Measurements from ENCODE around the gene MTMR1.

MTMR1 gene

GRCh38 chrX:150712619-150713018 is 19.4 kb downstream of the MTMR1 start:
- no peak overlapping the region for H3K4me3 Mint-ChIP-seq

GRCh38 chrX:150715184-150715583 is 22.0 kb downstream of the MTMR1 start:
- peaks cover 3% of the 10 kb centered on the region for H3K36me3 Mint-ChIP-seq (ENCODE audit: low read depth)
- H3K4me3 Mint-ChIP-seq: no peak overlapping the region
- no peaks in the 10 kb centered on the region for H3K9me3 Mint-ChIP-seq
- peaks cover 13% of the 10 kb centered on the region for H3K4me1 Mint-ChIP-seq (ENCODE audit: low read depth)
- no peaks in the 10 kb centered on the region for H3K27me3 Mint-ChIP-seq (ENCODE audit: low read depth)
- H3K27ac Mint-ChIP-seq: no peak overlapping the region

More at GRCh38 chrX:150712619-150713018, 19.4 kb downstream of the MTMR1 start:
- H3K27me3 Mint-ChIP-seq (ENCODE audit: low read depth): no peaks in the 10 kb centered on the region
- H3K9me3 Mint-ChIP-seq: no peaks in the 10 kb centered on the region
- peaks cover 12% of the 10 kb centered on the region for H3K36me3 Mint-ChIP-seq (ENCODE audit: low read depth)
- H3K4me1 Mint-ChIP-seq (ENCODE audit: low read depth): peaks cover 25% of the 10 kb centered on the region
- H3K27ac Mint-ChIP-seq: no peak overlapping the region

- Mint-ChIP-seq H3K9me3 (peaks cover 4% of the 10 kb centered on the region), H3K4me1 (ENCODE audit: low read depth) (peaks cover 3% of the 10 kb centered on the region), H3K36me3 (ENCODE audit: low read depth) (peaks cover 20% of the 10 kb centered on the region), H3K27me3 (ENCODE audit: low read depth) (no peaks in the 10 kb centered on the region), H3K4me3 (no peak overlapping the region), H3K27ac (no peak overlapping the region)
These were observed 26.4 kb downstream of the MTMR1 start for GRCh38 chrX:150719621-150720020.

GRCh38 chrX:150729956-150730355 is 36.8 kb downstream of the MTMR1 start:
- Mint-ChIP-seq H3K36me3 (ENCODE audit: low read depth) (peaks cover 35% of the 10 kb centered on the region), H3K4me1 (ENCODE audit: low read depth) (peaks cover 7% of the 10 kb centered on the region), H3K4me3 (no peak overlapping the region), H3K27ac (no peak overlapping the region), H3K9me3 (no peaks in the 10 kb centered on the region), H3K27me3 (ENCODE audit: low read depth) (no peaks in the 10 kb centered on the region)

- Mint-ChIP-seq H3K9me3 (no peaks in the 10 kb centered on the region), H3K36me3 (ENCODE audit: low read depth) (peaks cover 40% of the 10 kb centered on the region), H3K4me3 (no peak overlapping the region), H3K4me1 (ENCODE audit: low read depth) (peaks cover 11% of the 10 kb centered on the region), H3K27ac (no peak overlapping the region), H3K27me3 (ENCODE audit: low read depth) (no peaks in the 10 kb centered on the region)
These were observed 37.5 kb downstream of the MTMR1 start for GRCh38 chrX:150730719-150731118.

GRCh38 chrX:150731795-150732194 is 38.6 kb downstream of the MTMR1 start:
- H3K27ac Mint-ChIP-seq: peak overlapping the region; percentile 45
- no peaks in the 10 kb centered on the region for H3K9me3 Mint-ChIP-seq
- H3K4me3 Mint-ChIP-seq: no peak overlapping the region
- peaks cover 47% of the 10 kb centered on the region for H3K36me3 Mint-ChIP-seq (ENCODE audit: low read depth)
- no peaks in the 10 kb centered on the region for H3K27me3 Mint-ChIP-seq (ENCODE audit: low read depth)
- peaks cover 19% of the 10 kb centered on the region for H3K4me1 Mint-ChIP-seq (ENCODE audit: low read depth)

GRCh38 chrX:150736475-150736874 is 43.3 kb downstream of the MTMR1 start:
- Mint-ChIP-seq H3K9me3 (no peaks in the 10 kb centered on the region), H3K36me3 (ENCODE audit: low read depth) (peaks cover 56% of the 10 kb centered on the region)

GRCh38 chrX:150752124-150752523 is 58.9 kb downstream of the MTMR1 start:
- H3K4me1 Mint-ChIP-seq (ENCODE audit: low read depth): peaks cover 3% of the 10 kb centered on the region
- H3K27ac Mint-ChIP-seq: no peak overlapping the region
- H3K36me3 Mint-ChIP-seq (ENCODE audit: low read depth): peaks cover 19% of the 10 kb centered on the region
- no peaks in the 10 kb centered on the region for H3K9me3 Mint-ChIP-seq
- H3K4me3 Mint-ChIP-seq: no peak overlapping the region
- no peaks in the 10 kb centered on the region for H3K27me3 Mint-ChIP-seq (ENCODE audit: low read depth)

More at GRCh38 chrX:150736475-150736874, 43.3 kb downstream of the MTMR1 start:
- Mint-ChIP-seq H3K27me3 (ENCODE audit: low read depth) (no peaks in the 10 kb centered on the region), H3K4me1 (ENCODE audit: low read depth) (peaks cover 22% of the 10 kb centered on the region), H3K27ac (peak overlapping the region; percentile 86), H3K4me3 (peak overlapping the region; percentile 16)

GRCh38 chrX:150753357-150753756 is 60.2 kb downstream of the MTMR1 start:
- Mint-ChIP-seq H3K9me3 (no peaks in the 10 kb centered on the region), H3K27ac (no peak overlapping the region), H3K36me3 (ENCODE audit: low read depth) (peaks cover 27% of the 10 kb centered on the region), H3K4me1 (ENCODE audit: low read depth) (peaks cover 3% of the 10 kb centered on the region), H3K4me3 (no peak overlapping the region), H3K27me3 (ENCODE audit: low read depth) (no peaks in the 10 kb centered on the region)

GRCh38 chrX:150753968-150754367 is 60.8 kb downstream of the MTMR1 start:
- Mint-ChIP-seq H3K9me3 (no peaks in the 10 kb centered on the region), H3K27ac (no peak overlapping the region), H3K4me3 (no peak overlapping the region), H3K36me3 (ENCODE audit: low read depth) (peaks cover 30% of the 10 kb centered on the region), H3K27me3 (ENCODE audit: low read depth) (no peaks in the 10 kb centered on the region), H3K4me1 (ENCODE audit: low read depth) (peaks cover 3% of the 10 kb centered on the region)

GRCh38 chrX:150757371-150757770 is 64.2 kb downstream of the MTMR1 start:
- no peaks in the 10 kb centered on the region for H3K27me3 Mint-ChIP-seq (ENCODE audit: low read depth)
- H3K27ac Mint-ChIP-seq: no peak overlapping the region
- H3K4me3 Mint-ChIP-seq: no peak overlapping the region
- no peaks in the 10 kb centered on the region for H3K9me3 Mint-ChIP-seq
- peaks cover 30% of the 10 kb centered on the region for H3K36me3 Mint-ChIP-seq (ENCODE audit: low read depth)
- H3K4me1 Mint-ChIP-seq (ENCODE audit: low read depth): peaks cover 3% of the 10 kb centered on the region

GRCh38 chrX:150759568-150760416 is 66.6 kb downstream of the MTMR1 start:
- no peaks in the 10 kb centered on the region for H3K27me3 Mint-ChIP-seq (ENCODE audit: low read depth)
- H3K9me3 Mint-ChIP-seq: no peaks in the 10 kb centered on the region
- no peak overlapping the region for H3K27ac Mint-ChIP-seq
- H3K4me3 Mint-ChIP-seq: no peak overlapping the region
- peaks cover 3% of the 10 kb centered on the region for H3K4me1 Mint-ChIP-seq (ENCODE audit: low read depth)
- peaks cover 25% of the 10 kb centered on the region for H3K36me3 Mint-ChIP-seq (ENCODE audit: low read depth)

GRCh38 chrX:150761176-150761818 is 68.1 kb downstream of the MTMR1 start:
- Mint-ChIP-seq H3K36me3 (ENCODE audit: low read depth) (peaks cover 22% of the 10 kb centered on the region), H3K4me1 (ENCODE audit: low read depth) (no peaks in the 10 kb centered on the region), H3K9me3 (no peaks in the 10 kb centered on the region), H3K27ac (no peak overlapping the region), H3K27me3 (ENCODE audit: low read depth) (no peaks in the 10 kb centered on the region), H3K4me3 (no peak overlapping the region)

GRCh38 chrX:150761819-150762216 is 68.6 kb downstream of the MTMR1 start:
- Mint-ChIP-seq H3K36me3 (ENCODE audit: low read depth) (peaks cover 22% of the 10 kb centered on the region), H3K27me3 (ENCODE audit: low read depth) (no peaks in the 10 kb centered on the region), H3K9me3 (no peaks in the 10 kb centered on the region), H3K4me3 (no peak overlapping the region), H3K4me1 (ENCODE audit: low read depth) (no peaks in the 10 kb centered on the region), H3K27ac (no peak overlapping the region)
